Panc1 (cell line): Measurements from ENCODE around the gene NEB. TPM values are rescaled to one million over a fixed set of nuclear protein-coding genes. Genes with fewer than 3 reads are reported as not detected.

Source experiments
- ATAC-seq: fragments of 200-7000 bp; cut with Tn5 transposase; 2 replicates; pipeline ENCODE4 v1.9.1; 2020; ENCODE audit warnings: mild to moderate bottlenecking, moderate library complexity
- BruUV-seq: library from RNA; stranded (reverse); fragments of 400-500 nt; replicated peaks from 2 replicates; lab custom pipeline; 2021; lab: Mats Ljungman, UMichigan
- CTCF ChIA-PET: fragments of 300-600 bp; sonication (Branson Sonifier 250); formaldehyde crosslinking; loops from one replicate; lab custom pipeline; 2022; ENCODE audit warnings: antibody characterized with exemption; lab: Charles Lee
- POLR2A ChIA-PET: fragments of 300-600 bp; sonication (Branson Sonifier 250); formaldehyde crosslinking; loops from one replicate; lab custom pipeline; 2022; ENCODE audit warnings: antibody characterized with exemption; lab: Charles Lee
- DNase-seq: peaks from one replicate; pipeline ENCODE4 v3.0.0-alpha.2; 2010; ENCODE audit warnings: low read depth, low spot score
- H3K27ac ChIP-seq: 2 replicates; pipeline ENCODE4 v1.5.1; 2011; ENCODE audit warnings: mild to moderate bottlenecking, low read length, inconsistent platforms
- H3K27me3 ChIP-seq: fragments of 200-500 bp; sonication (Bioruptor generic); 2 replicates; pipeline ENCODE4 v1.6.0; 2014; ENCODE audit warnings: low read length, inconsistent platforms; ENCODE audit not compliant: control insufficient read depth, insufficient read depth
- H3K36me3 ChIP-seq: fragments of 200-500 bp; sonication (Bioruptor generic); 2 replicates; pipeline ENCODE4 v1.5.1; 2014; ENCODE audit warnings: inconsistent platforms, mild to moderate bottlenecking, low read length, moderate library complexity; ENCODE audit not compliant: control insufficient read depth, insufficient read depth
- H3K4me1 ChIP-seq: 2 replicates; pipeline ENCODE4 v1.5.1; 2011; ENCODE audit warnings: inconsistent platforms, mild to moderate bottlenecking, low read length, moderate library complexity; ENCODE audit not compliant: control insufficient read depth, insufficient read depth
- H3K4me3 ChIP-seq, 2 experiments: 2 replicates each; pipeline ENCODE4 v1.5.1; 2011 to 2012; ENCODE audit warnings: low read depth in 2 of 2, low read length in 2 of 2, mild to moderate bottlenecking in 2 of 2, inconsistent platforms in 1 of 2, moderate library complexity in 1 of 2
- H3K9me3 ChIP-seq: fragments of 200-500 bp; sonication (Bioruptor generic); 2 replicates; pipeline ENCODE4 v1.5.1; 2014; ENCODE audit warnings: low read depth, mild to moderate bottlenecking, inconsistent platforms, low read length, moderate library complexity; ENCODE audit not compliant: control insufficient read depth, insufficient read depth
- POLR2AphosphoS5 ChIP-seq: IDR thresholded peaks from 2 replicates; pipeline ENCODE4 v1.6.1; 2012; ENCODE audit warnings: mild to moderate bottlenecking, low read depth, low read length, moderate library complexity
- REST ChIP-seq, 2 experiments: IDR thresholded peaks; 2 replicates each; pipeline ENCODE4 v1.6.1; 2011 to 2012; ENCODE audit warnings: low read depth in 2 of 2, control low read depth in 1 of 2, low read length in 1 of 2, mild to moderate bottlenecking in 1 of 2, moderate library complexity in 1 of 2; ENCODE audit not compliant: insufficient read depth in 1 of 2
- SIN3A ChIP-seq: IDR thresholded peaks from 2 replicates; pipeline ENCODE4 v1.6.1; 2012; ENCODE audit warnings: low read depth, mild to moderate bottlenecking, low read length, moderate library complexity, borderline replicate concordance; ENCODE audit not compliant: insufficient read depth
- TCF7L2 ChIP-seq: IDR thresholded peaks from 2 replicates; pipeline ENCODE4 v1.6.1; 2011; ENCODE audit warnings: mild to moderate bottlenecking, low read depth, low read length, inconsistent platforms
- in situ Hi-C: cut with HindIII; loops from 2 replicates; pipeline ENCODE4 v1.10.0; 2016; ENCODE audit warnings: low sequenced_read_pairs, low pct_unique_long_range_greater_than_20kb
- intact Hi-C: fragments of 100-400 bp; cut with micrococcal nuclease; formaldehyde crosslinking; loops from one replicate; pipeline ENCODE4 v1.10.0; 2022; ENCODE audit not compliant: unreplicated experiment
- total RNA-seq: library from RNA; stranded (reverse); gene quantifications from one replicate; pipeline ENCODE4 v1.2.1, GENCODE V29; 2021; ENCODE audit not compliant: unreplicated experiment
- TF ChIP-seq, protein P1 (sequence below): fragments of 450-650 bp; IDR thresholded peaks from 2 replicates; pipeline ENCODE4 v1.5.1; 2017; ENCODE audit warnings: mild to moderate bottlenecking

NEB gene
- total RNA-seq, 1 experiment from 2014 or later, result 0.10 TPM

DNA sequence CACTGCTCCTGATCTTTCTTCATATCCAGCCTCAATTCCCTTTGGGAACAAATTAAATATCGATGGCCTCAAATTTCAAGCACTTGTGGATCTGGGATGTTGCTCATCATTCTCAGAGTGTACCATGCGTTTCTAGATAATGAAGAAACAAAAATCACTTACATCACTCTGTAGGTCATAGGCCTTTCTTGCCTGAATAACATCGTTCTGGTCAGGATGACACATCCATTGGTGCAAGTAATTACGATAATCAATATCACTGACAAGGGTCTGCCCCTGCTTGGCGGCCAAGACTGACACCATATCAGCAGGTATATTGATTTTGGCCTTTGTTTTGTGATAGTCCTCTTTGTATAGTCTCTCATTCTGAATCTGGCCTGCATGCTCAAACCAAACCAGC lies 167.3 kb downstream of the NEB start:
- intact Hi-C loops (no loop called here), in situ Hi-C loops (no loop called here)
- POLR2A ChIA-PET, result no interaction called here
- no peak for ATAC-seq
- TF ChIP-seq SIN3A (no peak), REST (IDR thresholded peaks at IDR 0.05; ENCODE audit: insufficient read depth in 1 of 2, low read depth in 2 of 2, low read length in 1 of 2) (no peak), TCF7L2 (no peak), POLR2AphosphoS5 (no peak)
- TF ChIP-seq, protein P1, sequence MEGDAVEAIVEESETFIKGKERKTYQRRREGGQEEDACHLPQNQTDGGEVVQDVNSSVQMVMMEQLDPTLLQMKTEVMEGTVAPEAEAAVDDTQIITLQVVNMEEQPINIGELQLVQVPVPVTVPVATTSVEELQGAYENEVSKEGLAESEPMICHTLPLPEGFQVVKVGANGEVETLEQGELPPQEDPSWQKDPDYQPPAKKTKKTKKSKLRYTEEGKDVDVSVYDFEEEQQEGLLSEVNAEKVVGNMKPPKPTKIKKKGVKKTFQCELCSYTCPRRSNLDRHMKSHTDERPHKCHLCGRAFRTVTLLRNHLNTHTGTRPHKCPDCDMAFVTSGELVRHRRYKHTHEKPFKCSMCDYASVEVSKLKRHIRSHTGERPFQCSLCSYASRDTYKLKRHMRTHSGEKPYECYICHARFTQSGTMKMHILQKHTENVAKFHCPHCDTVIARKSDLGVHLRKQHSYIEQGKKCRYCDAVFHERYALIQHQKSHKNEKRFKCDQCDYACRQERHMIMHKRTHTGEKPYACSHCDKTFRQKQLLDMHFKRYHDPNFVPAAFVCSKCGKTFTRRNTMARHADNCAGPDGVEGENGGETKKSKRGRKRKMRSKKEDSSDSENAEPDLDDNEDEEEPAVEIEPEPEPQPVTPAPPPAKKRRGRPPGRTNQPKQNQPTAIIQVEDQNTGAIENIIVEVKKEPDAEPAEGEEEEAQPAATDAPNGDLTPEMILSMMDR, result no peak
- no peaks in the 10 kb centered on the region for H3K9me3 ChIP-seq
- H3K4me1 ChIP-seq, result no peaks in the 10 kb centered on the region
- BruUV-seq, result no TSS peak
- no peak for DNase-seq
- H3K27ac ChIP-seq, result no peak overlapping the region
- H3K27me3 ChIP-seq, result no peaks in the 10 kb centered on the region
- H3K4me3 ChIP-seq, result no peak overlapping the region
- H3K36me3 ChIP-seq, result no peaks in the 10 kb centered on the region
- CTCF ChIA-PET, result no interaction called here

- in situ Hi-C loops (no loop called here), intact Hi-C loops (no loop called here)
- BruUV-seq, result no TSS peak
- CTCF ChIA-PET, result no interaction called here
- H3K4me3 ChIP-seq, result no peak overlapping the region
- no peaks in the 10 kb centered on the region for H3K27me3 ChIP-seq
- no peaks in the 10 kb centered on the region for H3K9me3 ChIP-seq
- H3K27ac ChIP-seq, result no peak overlapping the region
- DNase-seq, result no peak
- no peaks in the 10 kb centered on the region for H3K4me1 ChIP-seq
- POLR2A ChIA-PET, result no interaction called here
- no peak for TF ChIP-seq TCF7L2
- no peak for TF ChIP-seq REST (IDR thresholded peaks at IDR 0.05; ENCODE audit: insufficient read depth in 1 of 2, low read depth in 2 of 2, low read length in 1 of 2)
- TF ChIP-seq POLR2AphosphoS5, result no peak
- no peak for TF ChIP-seq SIN3A
- TF ChIP-seq, protein P1, result no peak
- ATAC-seq, result no peak
- H3K36me3 ChIP-seq, result no peaks in the 10 kb centered on the region
These were observed 171.9 kb downstream of the NEB start for GRCh38 chr2:151562398-151562797.
